Calu3 (cell line): ENCODE data around the gene ABCC2. TPM values are rescaled to one million over a fixed set of nuclear protein-coding genes. Genes with fewer than 3 reads are reported as not detected.

Source experiments
- BruUV-seq: library from RNA; stranded (reverse); fragments of 400-500 nt; replicated peaks from 2 replicates; lab custom pipeline; 2021; lab: Mats Ljungman, UMichigan
- CTCF ChIA-PET: fragments of 300-600 bp; sonication (Branson Sonifier 250); formaldehyde crosslinking; loops from one replicate; lab custom pipeline; 2022; ENCODE audit warnings: antibody characterized with exemption; lab: Charles Lee
- DNase-seq: peaks from one replicate; pipeline ENCODE4 v3.0.0; 2022
- H3K27ac Mint-ChIP-seq: one replicate; pipeline ENCODE4 v1.8.0; 2022; ENCODE audit warnings: mixed read lengths; ENCODE audit not compliant: unreplicated experiment
- H3K27me3 Mint-ChIP-seq: one replicate; pipeline ENCODE4 v1.8.0; 2022; ENCODE audit warnings: mixed read lengths; ENCODE audit not compliant: unreplicated experiment
- H3K36me3 Mint-ChIP-seq: one replicate; pipeline ENCODE4 v1.8.0; 2022; ENCODE audit warnings: mild to moderate bottlenecking, moderate library complexity, mixed read lengths; ENCODE audit not compliant: insufficient read depth, unreplicated experiment
- H3K4me1 Mint-ChIP-seq: one replicate; pipeline ENCODE4 v1.8.0; 2022; ENCODE audit warnings: mild to moderate bottlenecking, low read depth, mixed read lengths; ENCODE audit not compliant: unreplicated experiment
- H3K4me3 Mint-ChIP-seq: one replicate; pipeline ENCODE4 v1.8.0; 2022; ENCODE audit warnings: mild to moderate bottlenecking, low read depth, moderate library complexity, mixed read lengths; ENCODE audit not compliant: unreplicated experiment
- H3K9me3 Mint-ChIP-seq: one replicate; pipeline ENCODE4 v1.8.0; 2022; ENCODE audit warnings: low read depth, mixed read lengths; ENCODE audit not compliant: unreplicated experiment
- CTCF ChIP-seq: fragments of 200-600 bp; IDR thresholded peaks from one replicate; pipeline ENCODE4 v1.8.0; 2022; ENCODE audit warnings: antibody characterized with exemption; ENCODE audit not compliant: unreplicated experiment
- intact Hi-C: fragments of 100-400 bp; cut with micrococcal nuclease; formaldehyde crosslinking; loops from one replicate; pipeline ENCODE4 v1.10.0; 2022; ENCODE audit not compliant: unreplicated experiment
- total RNA-seq: library from RNA; stranded (reverse); gene quantifications from 2 replicates; pipeline ENCODE4 v1.2.3, GENCODE V29; 2022

The ABCC2 gene
- total RNA-seq, 1 experiment from 2014 or later = 1.8 TPM

DNA sequence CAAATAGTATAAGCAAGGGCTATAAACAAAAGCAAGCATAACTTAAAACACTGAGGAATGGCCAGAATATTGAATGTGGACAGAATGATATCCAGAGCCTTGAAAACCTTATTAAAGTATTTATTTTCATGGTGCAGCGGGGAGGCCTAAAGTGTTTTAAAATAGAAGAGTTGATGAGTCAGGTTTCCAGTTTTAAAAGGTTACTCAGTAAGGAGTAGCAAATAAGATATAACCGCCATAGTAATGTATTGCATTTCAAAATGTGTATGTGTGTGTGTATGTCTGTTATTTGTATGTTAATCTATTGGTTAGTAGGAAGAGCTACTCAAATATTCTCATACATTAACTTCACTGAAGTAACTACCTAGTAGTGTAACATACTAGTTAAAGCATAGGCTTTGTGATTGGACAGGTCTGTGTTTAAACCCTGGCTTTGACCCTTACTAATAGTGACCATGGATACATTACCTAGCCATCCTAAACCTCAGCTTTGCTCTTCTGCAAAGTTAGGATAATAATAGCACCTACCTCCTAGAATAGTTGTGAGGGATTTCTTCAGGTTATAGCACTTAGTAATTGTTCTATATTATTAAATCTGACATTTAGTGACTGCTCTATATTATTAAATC is 33.5 kb upstream of the ABCC2 start:
- TF ChIP-seq CTCF = no peak
- Mint-ChIP-seq H3K27me3 (no peaks in the 10 kb centered on the region), H3K27ac (no peak overlapping the region), H3K9me3 (no peaks in the 10 kb centered on the region), H3K4me3 (no peak overlapping the region), H3K36me3 (peaks cover 6% of the 10 kb centered on the region), H3K4me1 (no peaks in the 10 kb centered on the region)
- CTCF ChIA-PET = no interaction called here
- BruUV-seq = no TSS peak
- intact Hi-C loops = no loop called here
- no peak for DNase-seq

- intact Hi-C loops = no loop called here
- Mint-ChIP-seq H3K4me3 (no peak overlapping the region), H3K36me3 (no peaks in the 10 kb centered on the region), H3K9me3 (no peaks in the 10 kb centered on the region), H3K27me3 (no peaks in the 10 kb centered on the region), H3K27ac (no peak overlapping the region), H3K4me1 (no peaks in the 10 kb centered on the region)
- CTCF ChIA-PET = no interaction called here
- no TSS peak for BruUV-seq
- no peak for TF ChIP-seq CTCF
- DNase-seq = no peak
Observed at GRCh38 chr10:99750641-99751040, 31.8 kb upstream of the ABCC2 start.

DNA sequence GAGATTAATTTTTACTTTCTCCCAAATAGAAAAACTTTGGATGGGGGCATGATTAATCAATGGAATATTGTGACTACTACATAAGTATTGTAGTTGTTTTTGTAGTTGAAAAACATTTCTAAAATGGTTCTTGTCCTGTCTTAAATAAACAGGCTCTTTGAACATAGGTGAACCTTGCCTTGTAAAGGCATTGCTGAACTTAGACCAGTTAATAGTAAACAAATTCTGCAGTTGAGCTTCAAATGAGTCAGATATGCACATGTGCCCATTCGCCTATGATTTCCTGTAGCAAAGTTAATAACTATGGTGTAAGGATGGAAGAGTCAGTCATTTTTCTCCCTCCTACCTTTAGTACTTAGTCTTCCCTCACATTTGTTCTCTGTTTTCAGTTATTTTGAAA is 27.8 kb upstream of the ABCC2 start:
- DNase-seq = no peak
- TF ChIP-seq CTCF = no peak
- H3K4me3 Mint-ChIP-seq = no peak overlapping the region
- H3K4me1 Mint-ChIP-seq = no peaks in the 10 kb centered on the region
- H3K36me3 Mint-ChIP-seq = no peaks in the 10 kb centered on the region
- H3K27me3 Mint-ChIP-seq = no peaks in the 10 kb centered on the region
- BruUV-seq = no TSS peak
- intact Hi-C loops = no loop called here
- H3K9me3 Mint-ChIP-seq = no peaks in the 10 kb centered on the region
- CTCF ChIA-PET = no interaction called here
- H3K27ac Mint-ChIP-seq = no peak overlapping the region

DNA sequence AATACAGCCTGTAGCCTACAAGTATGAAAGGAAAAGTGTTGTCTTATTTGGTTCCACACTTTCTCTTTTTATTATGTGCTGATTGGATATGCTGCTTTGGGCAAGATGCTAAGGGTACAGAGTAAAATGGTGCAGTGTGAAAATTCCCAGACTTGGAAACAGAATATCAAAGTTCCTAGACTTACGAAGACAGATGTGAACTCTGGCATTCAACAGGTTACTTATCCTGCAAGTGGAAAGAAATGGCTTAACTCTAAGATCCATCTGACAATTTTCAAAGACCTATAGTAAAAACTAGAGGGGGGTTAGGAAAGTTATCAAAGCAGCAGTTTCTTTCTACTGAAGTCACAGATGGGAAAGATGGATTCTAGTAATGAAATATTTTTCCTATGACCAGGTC is 26.3 kb upstream of the ABCC2 start:
- H3K4me3 Mint-ChIP-seq = no peak overlapping the region
- no peak overlapping the region for H3K27ac Mint-ChIP-seq
- no peaks in the 10 kb centered on the region for H3K27me3 Mint-ChIP-seq
- TF ChIP-seq CTCF = no peak
- DNase-seq = no peak
- BruUV-seq = no TSS peak
- H3K9me3 Mint-ChIP-seq = no peaks in the 10 kb centered on the region
- no peaks in the 10 kb centered on the region for H3K36me3 Mint-ChIP-seq
- intact Hi-C loops = no loop called here
- no peaks in the 10 kb centered on the region for H3K4me1 Mint-ChIP-seq
- CTCF ChIA-PET = no interaction called here
